PFSK-1 (cell line): ENCODE measurements around the gene BPIFB4.

Experiments
- POLR2AphosphoS5 ChIP-seq: IDR thresholded peaks from 2 replicates; pipeline ENCODE4 v1.6.1; 2012; ENCODE audit warnings: low read depth, mild to moderate bottlenecking, control low read depth, low read length, moderate library complexity
- REST ChIP-seq, 2 experiments: IDR thresholded peaks; 2 replicates each; pipeline versions ENCODE4 v1.6.1 to v1.8.0; 2011 to 2012; ENCODE audit warnings: low read depth in 2 of 2, low read length in 2 of 2, control low read depth in 1 of 2, inconsistent platforms in 1 of 2, mild to moderate bottlenecking in 1 of 2, moderate library complexity in 1 of 2; ENCODE audit not compliant: insufficient read depth in 1 of 2
- SIN3A ChIP-seq: IDR thresholded peaks from 2 replicates; pipeline ENCODE4 v1.6.1; 2012; ENCODE audit warnings: mild to moderate bottlenecking, low read length, moderate library complexity, borderline replicate concordance; ENCODE audit not compliant: insufficient read depth
- TAF1 ChIP-seq: IDR thresholded peaks from 2 replicates; pipeline ENCODE4 v1.6.1; 2012; ENCODE audit warnings: low read length, control low read depth, borderline replicate concordance; ENCODE audit not compliant: insufficient read depth

GRCh38 chr20:33042983-33043730, 36.3 kb upstream of the BPIFB4 start:
- no peak for TF ChIP-seq POLR2AphosphoS5
- no peak for TF ChIP-seq REST (IDR thresholded peaks at IDR 0.05; ENCODE audit: insufficient read depth in 1 of 2, low read depth in 2 of 2, low read length in 2 of 2)
- no peak for TF ChIP-seq SIN3A
- TF ChIP-seq TAF1, result no peak
